ENCODE measurements around the gene TGM3.

TGM3 gene

DNA sequence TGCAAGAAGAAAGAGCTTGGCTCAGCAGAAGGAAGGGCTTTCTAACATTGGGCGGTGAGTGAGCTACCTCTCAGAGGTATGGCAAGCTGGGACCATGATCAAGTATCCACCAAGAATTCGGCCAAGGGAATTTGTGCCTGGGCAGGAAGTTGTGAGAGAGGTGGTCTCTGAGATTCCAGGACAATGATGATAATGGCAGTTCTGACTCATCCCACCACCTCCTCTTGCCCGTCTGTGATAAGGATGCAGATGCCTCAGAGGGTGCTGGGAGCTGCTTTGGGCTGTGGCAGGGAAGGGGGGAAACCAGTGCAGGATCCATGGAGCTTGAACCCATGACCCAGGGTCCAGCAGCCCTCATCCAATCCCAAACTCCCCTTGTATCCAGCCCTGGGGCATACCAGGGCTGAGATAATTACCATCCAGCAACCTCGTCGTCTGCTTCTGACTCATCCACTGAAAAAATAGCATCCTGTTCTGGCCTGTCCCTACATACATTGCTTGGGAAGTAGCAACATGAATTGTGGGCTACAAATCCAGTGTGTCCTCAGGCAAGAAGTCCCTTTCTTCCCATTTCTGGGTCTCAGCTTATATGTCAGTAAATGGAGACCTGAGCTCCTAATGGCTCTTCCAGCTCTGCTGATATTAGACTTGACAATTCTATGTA is 90.8 kb downstream of the TGM3 start:
- no CpG with 5 or more reads among the region's 5 CpGs for WGBS (ENCODE audit: insufficient coverage, insufficient read length)

GRCh38 chr20:2387180-2387577 is 91.4 kb downstream of the TGM3 start:
- WGBS (ENCODE audit: insufficient coverage, insufficient read length): no CpG with 5 or more reads among the region's 2 CpGs
- Histone ChIP-seq H3K27me3 (ENCODE audit: control insufficient read depth, insufficient read depth, low read length) (no peaks in the 10 kb centered on the region), H3K27ac (ENCODE audit: low read length) (no peak overlapping the region), H3K36me3 (ENCODE audit: control insufficient read depth, insufficient read depth, low read length) (no peaks in the 10 kb centered on the region), H3K4me1 (ENCODE audit: control insufficient read depth, insufficient read depth, low read length) (no peaks in the 10 kb centered on the region), H3K4me3 (ENCODE audit: low read length) (no peak overlapping the region), H3K9me3 (ENCODE audit: control insufficient read depth, insufficient read depth, low read length) (no peaks in the 10 kb centered on the region)
- DNase-seq (ENCODE audit: low read depth, low spot score): peak; percentile 55

More for the DNA sequence above, 90.8 kb downstream of the TGM3 start:
- Histone ChIP-seq H3K27me3 (ENCODE audit: control insufficient read depth, insufficient read depth, low read length) (no peaks in the 10 kb centered on the region), H3K4me1 (ENCODE audit: control insufficient read depth, insufficient read depth, low read length) (no peaks in the 10 kb centered on the region), H3K27ac (ENCODE audit: low read length) (no peak overlapping the region), H3K9me3 (ENCODE audit: control insufficient read depth, insufficient read depth, low read length) (no peaks in the 10 kb centered on the region), H3K36me3 (ENCODE audit: control insufficient read depth, insufficient read depth, low read length) (no peaks in the 10 kb centered on the region), H3K4me3 (ENCODE audit: low read length) (no peak overlapping the region)
- DNase-seq (ENCODE audit: low read depth, low spot score): no peak

GRCh38 chr20:2387580-2387979 is 91.8 kb downstream of the TGM3 start:
- DNase-seq (ENCODE audit: low read depth, low spot score): no peak
- H3K9me3 ChIP-seq (ENCODE audit: control insufficient read depth, insufficient read depth, low read length): no peaks in the 10 kb centered on the region
- H3K4me3 ChIP-seq (ENCODE audit: low read length): no peak overlapping the region
- WGBS (ENCODE audit: insufficient coverage, insufficient read length): no CpG with 5 or more reads among the region's 4 CpGs
- no peaks in the 10 kb centered on the region for H3K4me1 ChIP-seq (ENCODE audit: control insufficient read depth, insufficient read depth, low read length)
- H3K27me3 ChIP-seq (ENCODE audit: control insufficient read depth, insufficient read depth, low read length): no peaks in the 10 kb centered on the region
- H3K36me3 ChIP-seq (ENCODE audit: control insufficient read depth, insufficient read depth, low read length): no peaks in the 10 kb centered on the region
- H3K27ac ChIP-seq (ENCODE audit: low read length): no peak overlapping the region

Data from iPS DF 6.9 (cell line).